ENCODE measurements around the gene CERKL. TPM values are rescaled to one million over a fixed set of nuclear protein-coding genes. Genes with fewer than 3 reads are reported as not detected.
A peak's percentile ranks its signal among the peaks of the same experiment; 100 is the strongest.

The CERKL gene
- total RNA-seq, 6 experiments from 2014 or later, result 0.07 to 0.09 TPM; not detected in 4

- Mint-ChIP-seq H3K9me3 (no peaks in the 10 kb centered on the region), H3K27me3 (ENCODE audit: insufficient read depth) (peaks cover 7% of the 10 kb centered on the region), H3K27ac (no peak overlapping the region), H3K4me3 (no peak overlapping the region), H3K36me3 (ENCODE audit: low read depth) (no peaks in the 10 kb centered on the region), H3K4me1 (ENCODE audit: low read depth) (no peaks in the 10 kb centered on the region)
- TF ChIP-seq, protein P1, sequence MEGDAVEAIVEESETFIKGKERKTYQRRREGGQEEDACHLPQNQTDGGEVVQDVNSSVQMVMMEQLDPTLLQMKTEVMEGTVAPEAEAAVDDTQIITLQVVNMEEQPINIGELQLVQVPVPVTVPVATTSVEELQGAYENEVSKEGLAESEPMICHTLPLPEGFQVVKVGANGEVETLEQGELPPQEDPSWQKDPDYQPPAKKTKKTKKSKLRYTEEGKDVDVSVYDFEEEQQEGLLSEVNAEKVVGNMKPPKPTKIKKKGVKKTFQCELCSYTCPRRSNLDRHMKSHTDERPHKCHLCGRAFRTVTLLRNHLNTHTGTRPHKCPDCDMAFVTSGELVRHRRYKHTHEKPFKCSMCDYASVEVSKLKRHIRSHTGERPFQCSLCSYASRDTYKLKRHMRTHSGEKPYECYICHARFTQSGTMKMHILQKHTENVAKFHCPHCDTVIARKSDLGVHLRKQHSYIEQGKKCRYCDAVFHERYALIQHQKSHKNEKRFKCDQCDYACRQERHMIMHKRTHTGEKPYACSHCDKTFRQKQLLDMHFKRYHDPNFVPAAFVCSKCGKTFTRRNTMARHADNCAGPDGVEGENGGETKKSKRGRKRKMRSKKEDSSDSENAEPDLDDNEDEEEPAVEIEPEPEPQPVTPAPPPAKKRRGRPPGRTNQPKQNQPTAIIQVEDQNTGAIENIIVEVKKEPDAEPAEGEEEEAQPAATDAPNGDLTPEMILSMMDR (IDR thresholded peaks at IDR 0.05), result no peak
- no peak for DNase-seq
Observed at GRCh38 chr2:181589779-181590178, 67.1 kb downstream of the CERKL start.

DNA sequence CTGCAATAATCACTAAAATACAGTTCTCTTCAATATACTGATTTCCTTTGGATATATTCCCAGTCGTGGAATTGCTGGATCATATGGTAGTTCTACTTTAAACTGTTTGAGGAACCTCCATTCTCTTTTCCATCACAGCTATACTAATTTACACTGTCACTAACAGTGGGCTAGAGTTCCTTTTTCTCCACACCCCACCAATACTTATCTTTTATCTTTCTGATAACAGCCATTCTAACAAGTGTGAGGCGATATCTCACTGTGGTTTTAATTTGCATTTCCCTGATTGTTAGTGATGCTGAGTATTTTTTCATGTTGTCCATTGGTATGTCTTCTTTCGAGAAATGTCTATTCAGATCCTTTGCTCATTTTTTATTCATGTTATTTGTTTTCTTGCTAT lies 68.4 kb downstream of the CERKL start:
- H3K4me3 Mint-ChIP-seq, result no peak overlapping the region
- no peaks in the 10 kb centered on the region for H3K4me1 Mint-ChIP-seq (ENCODE audit: low read depth)
- TF ChIP-seq, protein P1 (IDR thresholded peaks at IDR 0.05), result no peak
- DNase-seq, result no peak
- H3K27ac Mint-ChIP-seq, result no peak overlapping the region
- H3K27me3 Mint-ChIP-seq (ENCODE audit: insufficient read depth), result peaks cover 13% of the 10 kb centered on the region
- H3K36me3 Mint-ChIP-seq (ENCODE audit: low read depth), result no peaks in the 10 kb centered on the region
- H3K9me3 Mint-ChIP-seq, result no peaks in the 10 kb centered on the region

DNA sequence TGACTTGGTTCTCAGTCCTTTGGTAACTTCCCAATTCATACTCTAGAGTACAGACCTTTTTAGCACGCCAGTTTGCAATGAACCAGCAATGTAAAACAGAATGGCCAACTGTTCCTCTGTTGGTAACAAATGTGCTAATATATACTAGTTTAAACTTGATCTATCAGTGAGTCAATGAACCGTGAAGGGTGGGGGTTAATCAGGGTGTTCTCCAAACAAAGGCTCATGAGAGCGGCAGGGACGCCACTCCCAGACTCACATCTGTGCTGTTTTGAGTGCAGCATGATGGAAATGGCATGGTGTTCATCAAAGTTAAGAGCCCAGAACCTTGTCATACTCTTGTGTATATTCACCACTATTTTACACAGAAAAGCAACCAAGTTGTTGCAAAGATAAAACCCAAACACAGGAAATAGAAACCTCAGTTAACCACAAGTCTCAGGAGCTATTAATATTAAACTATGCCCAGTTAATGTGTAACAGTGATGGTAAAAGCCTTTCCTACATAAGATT lies 70.3 kb downstream of the CERKL start:
- TF ChIP-seq, protein P1 (IDR thresholded peaks at IDR 0.05), result no peak
- no peaks in the 10 kb centered on the region for H3K36me3 Mint-ChIP-seq (ENCODE audit: low read depth)
- H3K27ac Mint-ChIP-seq, result no peak overlapping the region
- H3K9me3 Mint-ChIP-seq, result no peaks in the 10 kb centered on the region
- no peak overlapping the region for H3K4me3 Mint-ChIP-seq
- H3K27me3 Mint-ChIP-seq (ENCODE audit: insufficient read depth), result peaks cover 13% of the 10 kb centered on the region
- H3K4me1 Mint-ChIP-seq (ENCODE audit: low read depth), result no peaks in the 10 kb centered on the region
- DNase-seq, result no peak

DNA sequence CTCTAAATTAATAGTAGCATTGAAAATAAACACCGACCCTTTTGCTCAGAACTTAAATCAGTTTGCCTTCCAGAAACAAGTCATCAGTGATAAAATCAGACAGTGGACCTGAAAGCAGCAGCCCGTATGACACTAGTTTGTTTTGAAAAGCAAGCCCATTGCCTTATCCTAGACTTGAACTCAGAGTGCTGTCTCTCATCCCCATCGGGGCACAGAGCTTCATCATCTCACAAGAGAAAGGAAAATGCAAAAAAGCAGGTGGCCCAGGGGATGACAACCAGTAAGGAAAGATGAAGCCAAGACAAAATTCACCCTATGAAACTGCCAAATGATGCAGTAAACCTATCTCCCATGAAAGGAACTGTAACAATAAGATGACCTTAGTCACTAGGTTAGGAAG lies 71.2 kb downstream of the CERKL start:
- Mint-ChIP-seq H3K9me3 (no peaks in the 10 kb centered on the region), H3K27me3 (ENCODE audit: insufficient read depth) (peaks cover 15% of the 10 kb centered on the region), H3K36me3 (ENCODE audit: low read depth) (no peaks in the 10 kb centered on the region), H3K27ac (no peak overlapping the region), H3K4me1 (ENCODE audit: low read depth) (no peaks in the 10 kb centered on the region), H3K4me3 (no peak overlapping the region)
- TF ChIP-seq, protein P1 (IDR thresholded peaks at IDR 0.05), result no peak
- DNase-seq, result no peak

DNA sequence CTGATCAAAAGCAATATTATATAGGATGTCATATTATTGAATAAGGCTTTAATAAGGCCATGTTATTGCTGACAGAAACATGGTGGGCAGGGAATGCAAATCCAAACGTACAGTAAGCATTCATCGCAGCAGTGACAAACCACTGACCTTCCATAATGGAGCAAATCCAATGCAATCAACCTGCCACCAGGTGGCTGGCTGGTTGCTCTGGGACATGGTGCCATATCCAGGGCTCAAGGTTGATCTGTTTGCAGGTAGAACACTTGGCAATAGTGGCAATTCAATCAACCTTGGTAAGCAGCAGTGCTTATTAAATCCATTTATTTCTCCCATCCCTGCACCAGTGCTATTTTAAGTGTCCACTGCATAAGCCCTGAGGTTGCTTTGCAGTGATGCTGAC lies 75.4 kb downstream of the CERKL start:
- TF ChIP-seq, protein P1 (IDR thresholded peaks at IDR 0.05), result peak; percentile 47
- H3K4me3 Mint-ChIP-seq, result no peak overlapping the region
- H3K4me1 Mint-ChIP-seq (ENCODE audit: low read depth), result no peaks in the 10 kb centered on the region
- peaks cover 12% of the 10 kb centered on the region for H3K27me3 Mint-ChIP-seq (ENCODE audit: insufficient read depth)
- H3K27ac Mint-ChIP-seq, result no peak overlapping the region
- no peaks in the 10 kb centered on the region for H3K9me3 Mint-ChIP-seq
- DNase-seq, result no peak
- no peaks in the 10 kb centered on the region for H3K36me3 Mint-ChIP-seq (ENCODE audit: low read depth)

GRCh38 chr2:181578829-181579228 lies 78.1 kb downstream of the CERKL start:
- H3K27ac Mint-ChIP-seq, result no peak overlapping the region
- TF ChIP-seq, protein P1 (IDR thresholded peaks at IDR 0.05), result no peak
- no peaks in the 10 kb centered on the region for H3K9me3 Mint-ChIP-seq
- DNase-seq, result no peak
- H3K36me3 Mint-ChIP-seq (ENCODE audit: low read depth), result no peaks in the 10 kb centered on the region
- H3K4me1 Mint-ChIP-seq (ENCODE audit: low read depth), result no peaks in the 10 kb centered on the region
- H3K27me3 Mint-ChIP-seq (ENCODE audit: insufficient read depth), result peaks cover 2% of the 10 kb centered on the region; the same call in 1 of the 2 replicates
- no peak overlapping the region for H3K4me3 Mint-ChIP-seq
